Globus pallidus (tissue), 1 donor: ENCODE results near the gene HTR4.

Experiments
- DNase-seq: peaks from one replicate; pipeline ENCODE4 v3.0.0-alpha.2; 2015; ENCODE audit warnings: low spot score

The HTR4 gene

DNA sequence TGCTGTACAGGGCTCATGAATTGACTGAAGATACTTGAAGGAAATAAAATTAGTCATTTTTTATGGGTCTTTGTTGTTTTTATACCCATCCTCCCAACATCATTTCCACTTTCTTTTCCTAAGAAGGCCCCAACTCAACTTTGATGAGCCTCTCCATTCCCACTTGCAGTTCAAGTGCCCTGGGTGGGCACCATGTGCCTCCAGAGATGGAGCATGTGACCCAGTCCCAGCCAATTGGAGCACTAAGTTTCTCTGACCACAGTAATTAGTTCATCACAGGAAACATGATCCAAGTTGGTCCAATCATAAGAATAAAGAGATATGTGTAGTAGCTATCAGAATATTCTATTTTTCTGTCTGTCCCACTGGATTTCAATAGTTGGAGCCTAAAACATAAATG lies 46.9 kb downstream of the HTR4 start:
- DNase-seq, result no peak

DNA sequence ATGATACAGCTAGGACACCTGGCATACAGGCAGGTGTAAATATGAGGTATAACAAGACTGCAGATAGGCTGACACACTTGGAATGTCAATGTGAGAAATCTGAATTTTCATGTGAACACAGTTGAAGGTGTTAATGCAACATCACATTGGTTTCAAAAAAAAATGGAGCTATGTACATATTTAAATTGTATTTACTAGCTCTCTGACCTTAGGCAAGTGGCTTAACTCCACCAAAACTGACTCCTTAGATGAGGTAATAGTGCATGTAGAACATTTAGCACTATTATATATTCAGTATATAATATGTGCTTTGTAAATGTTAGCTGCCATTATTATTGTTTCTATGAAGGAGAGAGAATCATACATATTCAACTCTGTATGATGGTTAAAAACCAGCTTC lies 48.0 kb downstream of the HTR4 start:
- DNase-seq, result no peak

DNA sequence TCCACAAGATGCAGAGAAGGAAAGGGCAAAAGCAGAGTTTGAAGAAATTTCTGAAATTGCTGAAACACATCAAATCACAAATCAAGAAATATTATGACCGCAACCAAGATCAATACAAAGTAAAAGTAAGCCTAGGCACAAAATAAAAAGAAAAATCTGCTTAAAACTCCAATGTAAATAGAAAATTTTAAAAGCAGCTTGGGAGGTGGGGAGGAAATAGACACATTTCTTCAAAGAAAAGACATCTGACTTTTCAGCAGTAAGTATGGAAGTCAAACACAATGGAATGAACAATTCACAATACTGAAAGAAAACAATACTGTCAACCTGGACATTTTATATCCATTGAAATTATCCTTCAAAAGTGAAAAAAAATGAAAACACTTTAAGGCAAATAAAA lies 55.1 kb downstream of the HTR4 start:
- no peak for DNase-seq

- DNase-seq, result no peak
These were observed 58.6 kb downstream of the HTR4 start for GRCh38 chr5:148595697-148596096.

DNA sequence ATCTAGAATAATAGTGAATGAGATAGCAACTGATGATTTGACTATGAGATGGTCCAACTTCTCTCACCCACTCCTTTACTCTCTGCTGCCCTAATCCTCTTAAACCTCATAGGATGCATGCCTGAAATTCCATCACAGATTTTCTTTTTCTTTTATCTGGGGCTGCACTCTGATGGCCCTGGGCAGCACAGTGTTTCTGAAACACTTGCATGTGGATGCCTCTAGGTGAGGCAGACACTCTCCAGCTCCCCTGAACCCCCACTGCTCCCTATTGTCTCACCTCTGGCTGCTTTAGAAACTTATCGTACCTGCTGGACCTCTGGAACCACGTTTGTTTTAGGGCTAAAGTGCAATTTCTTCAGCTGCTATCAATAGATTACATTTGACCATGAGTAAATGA lies 67.5 kb downstream of the HTR4 start:
- no peak for DNase-seq

- DNase-seq, result no peak
These were observed 68.3 kb downstream of the HTR4 start for GRCh38 chr5:148585988-148586387.

GRCh38 chr5:148584103-148584502 lies 70.2 kb downstream of the HTR4 start:
- no peak for DNase-seq

GRCh38 chr5:148583421-148583965 lies 70.8 kb downstream of the HTR4 start:
- DNase-seq, result no peak

GRCh38 chr5:148574167-148574566 lies 80.2 kb downstream of the HTR4 start:
- DNase-seq, result no peak

GRCh38 chr5:148573374-148573773 lies 81.0 kb downstream of the HTR4 start:
- no peak for DNase-seq

- no peak for DNase-seq
These were observed 84.4 kb downstream of the HTR4 start for GRCh38 chr5:148569948-148570347.

DNA sequence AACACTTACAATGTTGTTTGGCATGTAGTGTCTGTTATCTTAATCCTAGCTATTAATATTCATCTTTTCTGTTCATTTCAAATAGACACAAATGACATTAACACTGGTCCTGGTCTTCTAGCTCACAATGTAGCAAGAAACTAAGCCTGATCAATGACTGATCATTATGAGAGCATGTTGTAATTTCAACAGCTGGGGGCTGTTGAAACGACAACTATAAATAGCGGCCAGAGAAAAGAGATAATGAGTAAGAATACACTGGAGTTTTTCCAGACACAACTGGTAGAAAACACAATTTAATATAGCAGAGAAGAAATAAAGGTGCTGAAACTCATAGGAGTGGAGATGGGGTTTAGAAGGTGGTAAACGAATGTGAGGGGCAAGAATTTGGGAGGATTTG lies 89.2 kb downstream of the HTR4 start:
- DNase-seq, result no peak

- DNase-seq, result no peak
These were observed 91.3 kb downstream of the HTR4 start for GRCh38 chr5:148563021-148563420.

GRCh38 chr5:148561801-148562311 lies 92.5 kb downstream of the HTR4 start:
- no peak for DNase-seq

DNA sequence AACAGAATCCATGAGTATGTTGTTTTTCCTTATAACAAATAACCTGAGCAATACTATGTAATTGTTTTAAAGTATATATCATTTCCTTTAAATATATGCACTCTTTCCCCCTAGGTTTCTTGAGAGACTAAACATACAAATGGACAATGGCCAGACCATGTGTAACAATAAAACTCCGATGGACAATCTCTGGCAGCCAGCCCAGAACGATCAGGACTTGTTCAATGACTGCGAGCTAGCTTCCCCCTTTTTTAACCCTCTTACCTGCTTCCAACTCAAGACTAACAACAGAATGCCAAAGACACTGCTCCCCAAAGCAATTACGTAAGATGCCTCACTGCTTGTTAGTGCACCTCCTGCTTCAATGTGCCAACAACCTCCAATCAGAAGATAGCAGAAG lies 94.9 kb downstream of the HTR4 start:
- no peak for DNase-seq

- DNase-seq, result no peak
These were observed 95.4 kb downstream of the HTR4 start for GRCh38 chr5:148558892-148559291.

- DNase-seq, result no peak
These were observed 97.5 kb downstream of the HTR4 start for GRCh38 chr5:148556835-148557234.

GRCh38 chr5:148554621-148555020 lies 99.7 kb downstream of the HTR4 start:
- DNase-seq, result no peak

DNA sequence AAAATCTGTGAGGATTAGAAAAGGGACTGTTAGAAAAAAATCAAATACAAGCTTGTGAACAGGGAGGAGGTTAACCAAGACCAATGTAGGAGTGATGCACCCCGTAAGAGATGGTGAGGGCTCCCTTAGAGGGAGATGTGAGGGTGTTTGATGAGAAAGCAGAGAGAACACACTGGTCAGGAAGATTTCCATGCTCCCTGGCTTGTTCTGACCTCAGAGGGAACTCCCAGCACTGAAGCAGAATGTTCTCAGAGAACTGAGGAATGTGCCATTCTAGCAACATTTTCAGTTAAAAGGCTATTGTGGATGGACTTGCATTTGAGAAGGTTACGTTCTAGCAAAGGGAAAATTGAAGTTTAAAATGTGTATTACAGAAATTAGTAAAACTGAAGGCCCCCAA lies 110.6 kb downstream of the HTR4 start:
- no peak for DNase-seq

- DNase-seq, result no peak
These were observed 111.5 kb downstream of the HTR4 start for GRCh38 chr5:148542812-148543211.

- no peak for DNase-seq
These were observed 113.1 kb downstream of the HTR4 start for GRCh38 chr5:148541054-148541835.

DNA sequence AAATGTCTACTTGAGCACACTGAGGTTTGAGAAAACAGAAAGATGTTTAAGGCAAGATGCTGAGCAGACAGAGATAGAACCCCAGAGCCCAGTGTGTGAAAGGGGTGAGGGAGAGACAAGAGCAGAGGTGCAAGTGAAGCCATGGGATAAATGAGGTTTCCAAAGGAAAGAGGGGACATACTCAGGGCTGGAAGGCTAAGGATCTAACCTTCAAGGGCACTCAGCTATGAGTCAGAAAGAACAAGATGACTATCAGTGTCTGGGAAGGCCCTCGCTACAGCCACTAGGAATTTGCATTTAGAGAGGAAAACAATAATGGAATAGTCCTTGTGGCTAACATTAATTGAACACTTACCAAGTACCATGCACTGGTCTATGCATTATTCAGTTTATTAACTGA lies 113.7 kb downstream of the HTR4 start:
- no peak for DNase-seq

- DNase-seq, result no peak
These were observed 114.5 kb downstream of the HTR4 start for GRCh38 chr5:148539851-148540250.

DNA sequence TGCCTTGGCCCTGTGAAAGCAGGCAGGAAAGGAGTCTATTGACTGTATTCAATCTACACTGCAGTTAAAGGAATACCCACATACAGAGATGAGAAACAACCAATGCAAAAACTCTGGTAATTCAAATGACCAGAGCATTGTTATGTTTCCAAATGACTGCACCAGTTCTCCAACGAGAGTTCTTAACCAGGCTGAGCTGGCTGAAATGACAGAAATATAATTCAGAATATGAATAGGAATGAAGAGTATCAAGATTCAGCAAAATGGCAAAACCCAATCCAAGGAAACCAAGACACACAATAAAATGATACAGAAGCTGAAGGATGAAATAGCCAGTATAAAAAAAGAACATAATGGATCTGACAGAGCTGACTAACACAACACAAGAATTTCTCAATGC lies 119.1 kb downstream of the HTR4 start:
- DNase-seq, result no peak
